CD14-positive monocyte (primary cell): Measurements from ENCODE around the gene SMIM27. TPM values are rescaled to one million over a fixed set of nuclear protein-coding genes. Genes with fewer than 3 reads are reported as not detected.

Experiments
- DNase-seq, 3 donors: peaks; one replicate each; pipeline ENCODE4 v3.0.0-alpha.2; 2011 to 2022
- H2AFZ ChIP-seq: 2 replicates; pipeline ENCODE4 v1.6.0; 2012; ENCODE audit warnings: mild to moderate bottlenecking, low read depth, low read length, inconsistent platforms; ENCODE audit not compliant: insufficient read depth, poor library complexity, severe bottlenecking
- H3K27ac ChIP-seq, 2 donors: 1 replicate in 1 of 2; 2 replicates in 1 of 2; pipeline ENCODE4 v1.5.1; 2012 to 2013; ENCODE audit warnings: low read length in 2 of 2, control low read depth in 1 of 2, inconsistent platforms in 1 of 2, low read depth in 1 of 2, mild to moderate bottlenecking in 1 of 2
- H3K27me3 ChIP-seq, 2 donors: one replicate each; pipeline versions ENCODE4 v1.6.0 to v1.6.1; 2011 to 2013; ENCODE audit warnings: low read length in 2 of 2; ENCODE audit not compliant: control insufficient read depth in 2 of 2, insufficient read depth in 2 of 2
- H3K36me3 ChIP-seq, 2 donors: replicated peaks in 1 of 2; 1 replicate in 1 of 2; 2 replicates in 1 of 2; pipeline versions ENCODE4 v1.5.1 to v1.6.1; 2012 to 2013; ENCODE audit warnings: low read length in 2 of 2, control low read depth in 1 of 2, inconsistent platforms in 1 of 2, mild to moderate bottlenecking in 1 of 2; ENCODE audit not compliant: insufficient read depth in 2 of 2, control insufficient read depth in 1 of 2
- H3K4me1 ChIP-seq, 2 donors: 1 replicate in 1 of 2; 2 replicates in 1 of 2; pipeline versions ENCODE4 v1.5.1 to v1.6.1; 2012 to 2013; ENCODE audit warnings: low read length in 2 of 2, control low read depth in 1 of 2, inconsistent platforms in 1 of 2, mild to moderate bottlenecking in 1 of 2, moderate library complexity in 1 of 2; ENCODE audit not compliant: insufficient read depth in 2 of 2, control insufficient read depth in 1 of 2
- H3K4me2 ChIP-seq: replicated peaks from 2 replicates; pipeline ENCODE3; 2012; ENCODE audit warnings: low read length, moderate library complexity, mild to moderate bottlenecking; ENCODE audit not compliant: poor library complexity, severe bottlenecking; ENCODE audit errors: extremely low read depth
- H3K4me3 ChIP-seq, 3 experiments: fragments of 200-600 bp in 1 of 3; sonication (generic) in 1 of 3; replicated peaks in 1 of 3; 1 replicate in 2 of 3; 2 replicates in 1 of 3; pipeline ENCODE4 v1.5.1; 2011 to 2013; ENCODE audit warnings: low read length in 3 of 3, mild to moderate bottlenecking in 3 of 3, control low read depth in 2 of 3, low read depth in 2 of 3, inconsistent platforms in 1 of 3, moderate library complexity in 1 of 3
- H3K79me2 ChIP-seq: 2 replicates; pipeline ENCODE4 v1.6.0; 2012; ENCODE audit warnings: mild to moderate bottlenecking, control low read depth, inconsistent platforms, low read length, moderate library complexity; ENCODE audit not compliant: insufficient read depth
- H3K9ac ChIP-seq: 2 replicates; pipeline ENCODE4 v1.6.0; 2017; ENCODE audit warnings: low read length, mild to moderate bottlenecking; ENCODE audit not compliant: insufficient read depth, poor library complexity, severe bottlenecking
- H3K9me3 ChIP-seq, 2 donors: replicated peaks in 1 of 2; 1 replicate in 1 of 2; 2 replicates in 1 of 2; pipeline versions ENCODE4 v1.5.1 to v1.6.1; 2012 to 2013; ENCODE audit warnings: low read length in 2 of 2, control low read depth in 1 of 2; ENCODE audit not compliant: control insufficient read depth in 1 of 2, insufficient read depth in 1 of 2
- H4K20me1 ChIP-seq: 2 replicates; pipeline ENCODE4 v1.6.0; 2012; ENCODE audit warnings: mild to moderate bottlenecking, low read length, control low read depth, moderate library complexity; ENCODE audit not compliant: insufficient read depth
- H3K27ac Mint-ChIP-seq, 7 donors: one replicate each; pipeline ENCODE4 v1.8.0; 2020; ENCODE audit warnings: mild to moderate bottlenecking in 7 of 7, mixed read lengths in 7 of 7, moderate library complexity in 6 of 7, inconsistent platforms in 2 of 7
- H3K27me3 Mint-ChIP-seq, 3 donors: one replicate each; pipeline ENCODE4 v1.8.0; 2021 to 2022; ENCODE audit warnings: low read depth in 3 of 3, mild to moderate bottlenecking in 3 of 3, mixed read lengths in 3 of 3, moderate library complexity in 3 of 3, inconsistent platforms in 1 of 3
- H3K36me3 Mint-ChIP-seq, 2 donors: one replicate each; pipeline ENCODE4 v1.8.0; 2020; ENCODE audit warnings: mixed read lengths in 2 of 2, inconsistent platforms in 1 of 2, mild to moderate bottlenecking in 1 of 2
- H3K4me1 Mint-ChIP-seq: one replicate; pipeline ENCODE4 v1.8.0; 2020; ENCODE audit warnings: mild to moderate bottlenecking, mixed read lengths
- H3K4me3 Mint-ChIP-seq, 2 donors: one replicate each; pipeline ENCODE4 v1.8.0; 2020; ENCODE audit warnings: mild to moderate bottlenecking in 2 of 2, mixed read lengths in 2 of 2, moderate library complexity in 1 of 2
- H3K9me3 Mint-ChIP-seq, 7 donors: one replicate each; pipeline ENCODE4 v1.8.0; 2020 to 2022; ENCODE audit warnings: mixed read lengths in 7 of 7, mild to moderate bottlenecking in 6 of 7, moderate library complexity in 6 of 7, inconsistent platforms in 2 of 7
- CTCF ChIP-seq: fragments of 200-600 bp; IDR thresholded peaks from one replicate; pipeline ENCODE4 v1.8.0; 2022; ENCODE audit warnings: antibody characterized with exemption, mild to moderate bottlenecking
- WGBS: methylation state at CpG from one replicate; pipeline ENCODE4 v1.1.5; 2013; ENCODE audit warnings: missing lambda C conversion rate; ENCODE audit not compliant: insufficient coverage; 5-methylcytosine and 5-hydroxymethylcytosine counted together
- intact Hi-C, 2 donors: fragments of 100-400 bp; cut with micrococcal nuclease; formaldehyde crosslinking; loops; one replicate each; pipeline versions ENCODE4 v1.15.0 to v1.15.1; 2023
- polyA plus RNA-seq, 3 donors: library from polyadenylated mRNA; depleted of rRNA in 1 of 3; unstranded in 2 of 3; stranded (reverse) in 1 of 3; fragments of 300-500 nt in 2 of 3; fragments of >200 nt in 1 of 3; fragmentation: Illumina TruSeq in 2 of 3; gene quantifications; 1 replicate in 2 of 3; 2 replicates in 1 of 3; pipeline ENCODE4 v1.2.3, GENCODE V29; 2012 to 2021

The SMIM27 gene
- polyA plus RNA-seq, 3 donors = 3.4 to 29.5 (median 27.9) TPM

- Histone ChIP-seq H3K36me3 (peaks cover 18 to 41% of the 10 kb centered on the region in 2 donors), H3K9ac (no peak overlapping the region), H3K9me3 (no peaks in the 10 kb centered on the region), H2AFZ (no peak overlapping the region), H3K4me3 (no peak overlapping the region), H4K20me1 (peaks cover 63% of the 10 kb centered on the region), H3K27me3 (no peaks in the 10 kb centered on the region), H3K27ac (no peak overlapping the region), H3K79me2 (no peaks in the 10 kb centered on the region), H3K4me1 (no peaks in the 10 kb centered on the region), H3K4me2 (no peak overlapping the region)
- DNase-seq = no peak
- no peak overlapping the region for H3K27ac Mint-ChIP-seq
- TF ChIP-seq CTCF = no peak
- intact Hi-C loops = no loop called here
- no peaks in the 10 kb centered on the region for H3K4me1 Mint-ChIP-seq
- peaks cover 0 to 4% (median 0%) of the 10 kb centered on the region in 7 donors for H3K9me3 Mint-ChIP-seq
- 96% methylated on average over 3 of the region's 3 CpGs for WGBS
- H3K4me3 Mint-ChIP-seq = no peak overlapping the region
- peaks cover 28 to 36% of the 10 kb centered on the region in 2 donors for H3K36me3 Mint-ChIP-seq
- peaks cover 0 to 2% (median 2%) of the 10 kb centered on the region in 3 donors for H3K27me3 Mint-ChIP-seq
Observed at GRCh38 chr9:32503008-32503407, 49.1 kb upstream of the SMIM27 start.

GRCh38 chr9:32508728-32509127 lies 43.4 kb upstream of the SMIM27 start:
- Histone ChIP-seq H3K36me3 (peaks cover 0 to 8% of the 10 kb centered on the region in 2 donors), H3K79me2 (no peaks in the 10 kb centered on the region), H3K27ac (no peak overlapping the region), H3K4me3 (no peak overlapping the region), H2AFZ (no peak overlapping the region), H4K20me1 (peaks cover 59% of the 10 kb centered on the region), H3K9me3 (no peaks in the 10 kb centered on the region), H3K9ac (no peak overlapping the region), H3K27me3 (no peaks in the 10 kb centered on the region), H3K4me2 (no peak overlapping the region), H3K4me1 (no peaks in the 10 kb centered on the region)
- WGBS = no CpG with 5 or more reads among the region's 1 CpG
- H3K4me3 Mint-ChIP-seq = no peak overlapping the region
- intact Hi-C loops = no loop called here
- H3K4me1 Mint-ChIP-seq = peaks cover 10% of the 10 kb centered on the region
- DNase-seq = no peak
- no peaks in the 10 kb centered on the region for H3K27me3 Mint-ChIP-seq
- no peak for TF ChIP-seq CTCF
- H3K9me3 Mint-ChIP-seq = peaks cover 0 to 9% (median 2%) of the 10 kb centered on the region in 7 donors
- H3K27ac Mint-ChIP-seq = peak overlapping the region in 2 of 7 donors; percentile 25 to 62
- H3K36me3 Mint-ChIP-seq = peaks cover 2 to 5% of the 10 kb centered on the region in 2 donors
